Measurements from ENCODE around the gene EGFR.

Gene EGFR

GRCh38 chr7:55019691-55020465 is 1.1 kb downstream of the EGFR start:
- H3K9me3 Mint-ChIP-seq = no peaks in the 10 kb centered on the region
- no peak overlapping the region for H3K27ac Mint-ChIP-seq
- no peak for DNase-seq
- peaks cover 0 to 3% of the 10 kb centered on the region in 2 donors for H3K4me1 Mint-ChIP-seq (ENCODE audit: low read depth in 2 of 2)
- no peaks in the 10 kb centered on the region for H3K36me3 Mint-ChIP-seq (ENCODE audit: insufficient read depth)
- H3K27me3 Mint-ChIP-seq = peaks cover 36 to 79% of the 10 kb centered on the region in 2 donors
- ATAC-seq (replicated peaks) = no peak
- peak overlapping the region in 1 of 2 donors; percentile 59 for H3K4me3 Mint-ChIP-seq

DNA sequence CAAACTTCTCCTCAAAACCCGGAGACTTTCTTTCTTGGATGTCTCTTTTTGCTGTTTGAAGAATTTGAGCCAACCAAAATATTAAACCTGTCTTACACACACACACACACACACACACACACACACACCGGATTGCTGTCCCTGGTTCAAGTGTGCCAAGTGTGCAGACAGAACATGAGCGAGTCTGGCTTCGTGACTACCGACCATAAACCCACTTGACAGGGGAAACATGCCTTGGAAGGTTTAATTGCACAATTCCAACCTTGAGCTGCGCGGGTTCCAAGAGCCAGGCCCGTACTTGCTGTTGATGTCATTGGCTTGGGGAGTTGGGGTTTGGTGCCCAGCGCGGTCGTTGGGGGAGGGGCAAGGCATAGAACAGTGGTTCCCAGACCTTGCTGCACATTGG is 1.7 kb downstream of the EGFR start:
- ATAC-seq (replicated peaks) (no peak), DNase-seq (no peak)
- Mint-ChIP-seq H3K27me3 (peaks cover 35 to 79% of the 10 kb centered on the region in 2 donors), H3K9me3 (no peaks in the 10 kb centered on the region), H3K4me1 (ENCODE audit: low read depth in 2 of 2) (no peaks in the 10 kb centered on the region), H3K27ac (no peak overlapping the region), H3K4me3 (peak overlapping the region in 1 of 2 donors; percentile 31), H3K36me3 (ENCODE audit: insufficient read depth) (no peaks in the 10 kb centered on the region)

DNA sequence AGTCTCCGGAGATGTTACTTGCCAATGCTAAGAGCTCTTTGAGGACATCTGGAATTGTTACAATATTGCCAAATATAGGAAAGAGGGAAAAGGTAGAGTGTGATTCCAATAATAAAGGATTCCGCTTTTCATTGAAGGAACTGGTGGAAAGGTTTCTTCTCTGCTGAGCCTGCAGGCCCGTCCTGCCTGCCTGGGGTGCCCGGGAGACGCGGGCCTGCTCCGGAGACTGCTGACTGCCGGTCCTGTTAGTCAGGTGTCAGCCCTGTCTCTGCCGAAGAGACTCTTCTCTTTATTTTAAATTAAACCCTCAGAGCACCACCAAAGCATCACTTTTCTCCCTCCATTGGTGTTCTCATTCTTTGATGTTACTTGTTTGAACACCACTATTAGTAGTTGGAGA is 2.2 kb downstream of the EGFR start:
- H3K4me3 Mint-ChIP-seq = peak overlapping the region in 1 of 2 donors; percentile 31
- peaks cover 34 to 79% of the 10 kb centered on the region in 2 donors for H3K27me3 Mint-ChIP-seq
- no peaks in the 10 kb centered on the region for H3K9me3 Mint-ChIP-seq
- no peaks in the 10 kb centered on the region for H3K36me3 Mint-ChIP-seq (ENCODE audit: insufficient read depth)
- H3K27ac Mint-ChIP-seq = no peak overlapping the region
- H3K4me1 Mint-ChIP-seq (ENCODE audit: low read depth in 2 of 2) = no peaks in the 10 kb centered on the region
- DNase-seq (no peak), ATAC-seq (replicated peaks) (no peak)

DNA sequence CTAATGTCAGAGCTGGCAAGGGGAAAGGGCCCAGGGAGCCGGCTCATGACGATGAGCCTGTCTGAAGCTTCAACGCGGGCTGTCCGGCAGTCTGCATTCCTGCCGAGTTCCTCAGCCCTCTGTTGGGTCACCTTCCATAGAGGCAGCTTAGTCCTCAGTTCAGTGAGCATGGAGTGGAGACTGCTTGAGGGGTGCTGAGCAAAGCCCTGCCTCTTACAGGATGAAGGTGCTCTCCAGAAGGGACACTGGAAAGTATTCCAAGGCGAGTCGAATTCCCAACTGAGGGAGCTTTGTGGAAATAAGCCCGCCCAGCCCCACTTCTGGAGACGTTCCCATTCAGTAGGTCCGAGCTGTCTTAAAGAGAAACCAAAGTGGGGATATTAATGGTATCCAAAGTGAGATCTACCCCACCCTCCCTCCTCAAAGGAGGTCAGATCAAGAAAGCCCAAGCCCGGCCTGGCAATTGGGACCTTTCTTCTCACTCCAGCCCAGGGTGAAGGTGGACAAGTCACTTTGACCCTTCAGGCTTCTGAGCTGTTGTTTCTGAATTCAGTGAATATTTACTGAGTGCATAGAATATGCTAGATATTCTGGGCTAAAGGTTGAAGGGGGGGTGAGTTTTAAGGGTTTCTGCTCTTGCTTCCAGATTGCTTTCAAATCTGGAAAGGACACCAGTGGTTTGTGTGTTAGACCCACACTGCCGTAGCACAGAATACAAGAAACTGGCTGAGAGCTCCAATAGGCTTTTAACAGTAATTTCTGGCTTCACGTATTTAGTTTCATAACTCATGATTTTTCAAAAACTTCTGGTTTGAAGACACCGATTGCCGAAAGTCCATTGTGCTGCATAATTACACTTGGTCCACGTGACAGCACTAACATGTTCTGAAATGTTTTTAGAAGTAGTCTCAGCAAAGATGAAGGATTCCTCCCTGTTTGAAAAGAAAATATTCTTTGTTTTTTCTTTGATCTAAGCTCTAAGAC is 3.5 kb downstream of the EGFR start:
- Mint-ChIP-seq H3K27me3 (peaks cover 42 to 77% of the 10 kb centered on the region in 2 donors), H3K36me3 (ENCODE audit: insufficient read depth) (no peaks in the 10 kb centered on the region), H3K4me1 (ENCODE audit: low read depth in 2 of 2) (no peaks in the 10 kb centered on the region), H3K9me3 (no peaks in the 10 kb centered on the region), H3K4me3 (no peak overlapping the region), H3K27ac (no peak overlapping the region)
- ATAC-seq (replicated peaks) (no peak), DNase-seq (no peak)

GRCh38 chr7:55023841-55024505 is 5.2 kb downstream of the EGFR start:
- Mint-ChIP-seq H3K9me3 (no peaks in the 10 kb centered on the region), H3K4me1 (ENCODE audit: low read depth in 2 of 2) (no peaks in the 10 kb centered on the region), H3K27me3 (peaks cover 30 to 65% of the 10 kb centered on the region in 2 donors), H3K36me3 (ENCODE audit: insufficient read depth) (no peaks in the 10 kb centered on the region), H3K4me3 (no peak overlapping the region), H3K27ac (no peak overlapping the region)
- no peak for DNase-seq
- ATAC-seq (replicated peaks) = no peak

- ATAC-seq (replicated peaks) (no peak), DNase-seq (no peak)
- no peaks in the 10 kb centered on the region for H3K4me1 Mint-ChIP-seq (ENCODE audit: low read depth in 2 of 2)
- H3K4me3 Mint-ChIP-seq = no peak overlapping the region
- no peaks in the 10 kb centered on the region for H3K9me3 Mint-ChIP-seq
- no peaks in the 10 kb centered on the region for H3K36me3 Mint-ChIP-seq (ENCODE audit: insufficient read depth)
- peaks cover 30 to 65% of the 10 kb centered on the region in 2 donors for H3K27me3 Mint-ChIP-seq
- H3K27ac Mint-ChIP-seq = no peak overlapping the region
These were observed 6.0 kb downstream of the EGFR start for GRCh38 chr7:55024776-55025175.

GRCh38 chr7:55026086-55026790 is 7.4 kb downstream of the EGFR start:
- H3K36me3 Mint-ChIP-seq (ENCODE audit: insufficient read depth) = no peaks in the 10 kb centered on the region
- DNase-seq = no peak
- H3K9me3 Mint-ChIP-seq = no peaks in the 10 kb centered on the region
- H3K4me1 Mint-ChIP-seq (ENCODE audit: low read depth in 2 of 2) = no peaks in the 10 kb centered on the region
- H3K27me3 Mint-ChIP-seq = peaks cover 23 to 54% of the 10 kb centered on the region in 2 donors
- no peak for ATAC-seq (replicated peaks)
- H3K4me3 Mint-ChIP-seq = no peak overlapping the region
- no peak overlapping the region for H3K27ac Mint-ChIP-seq

- DNase-seq = no peak
- no peaks in the 10 kb centered on the region for H3K36me3 Mint-ChIP-seq (ENCODE audit: insufficient read depth)
These were observed 8.2 kb downstream of the EGFR start for GRCh38 chr7:55026867-55027490.

GRCh38 chr7:55028011-55028410 is 9.2 kb downstream of the EGFR start:
- Mint-ChIP-seq H3K27me3 (peaks cover 15 to 36% of the 10 kb centered on the region in 2 donors), H3K4me1 (ENCODE audit: low read depth in 2 of 2) (no peaks in the 10 kb centered on the region), H3K9me3 (no peaks in the 10 kb centered on the region), H3K36me3 (ENCODE audit: insufficient read depth) (no peaks in the 10 kb centered on the region), H3K4me3 (no peak overlapping the region), H3K27ac (no peak overlapping the region)
- no peak for DNase-seq
- ATAC-seq (replicated peaks) = no peak

More at GRCh38 chr7:55026867-55027490, 8.2 kb downstream of the EGFR start:
- Mint-ChIP-seq H3K27ac (no peak overlapping the region), H3K4me1 (ENCODE audit: low read depth in 2 of 2) (no peaks in the 10 kb centered on the region), H3K4me3 (no peak overlapping the region), H3K9me3 (no peaks in the 10 kb centered on the region), H3K27me3 (peaks cover 16 to 47% of the 10 kb centered on the region in 2 donors)
- ATAC-seq (replicated peaks) = no peak

DNA sequence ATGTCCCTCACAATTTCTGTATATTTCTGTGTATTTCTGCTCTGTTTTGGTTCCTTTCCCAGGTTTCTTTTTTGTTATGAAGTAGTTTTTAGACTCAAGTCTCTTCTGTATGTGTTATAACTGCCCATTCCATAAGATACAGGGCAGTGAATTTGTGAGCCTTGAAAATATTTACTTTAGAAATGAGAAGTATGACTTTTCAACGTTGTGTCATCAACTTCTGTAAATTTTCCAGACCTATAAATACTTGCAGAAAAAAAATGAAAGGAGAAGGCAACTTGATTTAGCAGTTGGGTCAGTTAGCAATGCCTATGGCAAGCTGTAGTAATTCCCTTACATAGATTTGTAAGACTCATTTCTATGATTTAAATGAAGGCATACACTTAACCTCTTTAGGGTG is 11.5 kb downstream of the EGFR start:
- Mint-ChIP-seq H3K27me3 (peaks cover 9 to 31% of the 10 kb centered on the region in 2 donors), H3K4me3 (no peak overlapping the region), H3K36me3 (ENCODE audit: insufficient read depth) (no peaks in the 10 kb centered on the region), H3K9me3 (no peaks in the 10 kb centered on the region), H3K4me1 (ENCODE audit: low read depth in 2 of 2) (no peaks in the 10 kb centered on the region), H3K27ac (no peak overlapping the region)
- DNase-seq (no peak), ATAC-seq (replicated peaks) (no peak)

DNA sequence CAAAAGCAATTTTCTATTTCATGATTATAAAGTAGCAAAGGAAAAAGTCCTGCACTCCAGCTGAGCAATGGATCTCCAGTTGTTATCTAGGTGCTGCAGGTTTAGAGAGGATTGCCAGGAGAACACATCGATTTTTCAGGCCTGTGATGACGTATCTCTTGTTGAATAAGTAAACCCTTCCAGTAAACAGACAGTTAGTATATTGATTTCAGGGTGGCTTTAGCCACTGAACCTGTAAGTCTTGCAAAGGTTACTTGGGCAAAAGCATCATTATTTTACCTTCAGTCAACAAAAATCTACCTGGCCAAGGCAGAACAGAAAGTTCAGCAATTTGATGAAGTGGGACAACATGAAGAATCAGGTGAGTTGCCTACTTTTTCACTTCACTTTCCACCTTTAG is 12.3 kb downstream of the EGFR start:
- Mint-ChIP-seq H3K4me3 (no peak overlapping the region), H3K4me1 (ENCODE audit: low read depth in 2 of 2) (no peaks in the 10 kb centered on the region), H3K9me3 (no peaks in the 10 kb centered on the region), H3K27me3 (peaks cover 8 to 23% of the 10 kb centered on the region in 2 donors), H3K27ac (no peak overlapping the region), H3K36me3 (ENCODE audit: insufficient read depth) (no peaks in the 10 kb centered on the region)
- DNase-seq (no peak), ATAC-seq (replicated peaks) (no peak)

DNA sequence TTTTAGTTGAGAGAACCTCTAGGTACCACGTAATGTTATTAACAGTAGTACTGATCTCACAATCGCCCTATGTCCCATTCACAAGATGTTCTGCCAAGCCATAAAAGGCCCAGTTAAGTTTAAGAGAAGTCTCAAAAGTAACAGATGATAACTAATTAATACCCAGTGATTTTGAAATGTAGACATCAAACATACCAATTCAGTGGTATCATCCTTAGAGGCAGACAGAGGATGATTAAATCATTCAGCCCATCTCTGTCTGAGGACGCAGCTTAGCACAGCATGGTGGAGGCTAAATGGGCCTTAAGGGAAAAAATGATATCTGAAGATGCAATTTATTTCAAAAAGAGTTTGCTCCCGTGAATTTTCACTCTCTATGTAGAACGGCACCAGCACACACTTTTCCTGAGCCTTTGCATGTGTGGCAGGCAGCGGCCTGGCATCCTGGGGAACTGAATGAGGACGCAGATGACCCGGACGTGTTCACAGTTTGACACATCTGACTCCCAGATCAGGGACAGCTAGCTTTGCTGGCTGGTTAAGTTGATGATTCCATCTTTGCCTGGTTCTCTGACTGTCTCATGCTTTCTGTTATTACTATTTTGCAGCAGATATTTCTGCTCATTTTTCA is 13.4 kb downstream of the EGFR start:
- Mint-ChIP-seq H3K9me3 (no peaks in the 10 kb centered on the region), H3K27me3 (peaks cover 0 to 13% of the 10 kb centered on the region in 2 donors), H3K4me1 (ENCODE audit: low read depth in 2 of 2) (no peaks in the 10 kb centered on the region), H3K36me3 (ENCODE audit: insufficient read depth) (no peaks in the 10 kb centered on the region), H3K4me3 (no peak overlapping the region), H3K27ac (no peak overlapping the region)
- no peak for DNase-seq
- no peak for ATAC-seq (replicated peaks)
